Measurements from ENCODE around the gene RBMY1D. TPM values are rescaled to one million over a fixed set of nuclear protein-coding genes. Genes with fewer than 3 reads are reported as not detected.
"Not testable (repeated sequence)": the region's sequence is repeated elsewhere in the genome, so short reads cannot be mapped to it uniquely, and the experiment has no call there.

Gene RBMY1D
- not detected in 2 replicates for total RNA-seq

- DNase-seq (ENCODE audit: low read depth); H3K4me3 ChIP-seq (ENCODE audit: low read depth, low read length): not testable (repeated sequence)
Observed at GRCh38 chrY:21894426-21894825, at the start of gene RBMY1D. RBMY1D (minus strand) TSS chrY:21894526; CDS start chrY:21892513, 2,013 bp downstream.

DNA sequence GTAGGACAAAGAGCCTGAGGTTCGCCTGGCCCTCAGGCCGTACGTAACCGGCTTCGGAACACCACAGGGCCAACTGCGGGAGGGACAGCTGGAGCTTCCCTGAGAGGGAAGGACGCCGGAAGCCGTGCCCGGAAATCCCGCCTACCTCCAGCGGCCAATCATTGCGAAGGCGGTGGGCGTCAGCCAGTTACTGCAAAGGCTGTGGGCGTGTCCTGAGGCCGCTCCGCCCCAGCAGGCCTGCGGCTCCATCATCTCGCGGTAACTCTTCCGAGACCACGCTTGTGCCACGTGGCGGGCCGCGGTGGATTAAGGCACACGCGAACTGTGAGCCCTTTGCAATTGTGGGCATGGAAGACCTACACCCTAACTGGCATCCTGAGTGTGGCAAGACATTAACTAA lies 23.6 kb upstream of the RBMY1D start, which contains the start of gene RBMY1E:
Gene RBMY1E, minus strand, starts transcription at position 101 of the 400 bp plus-strand sequence. CDS start 1,978 bp downstream, outside the sequence.
- not testable (repeated sequence) for DNase-seq (ENCODE audit: low read depth); H3K4me3 ChIP-seq (ENCODE audit: low read depth, low read length)

DNA sequence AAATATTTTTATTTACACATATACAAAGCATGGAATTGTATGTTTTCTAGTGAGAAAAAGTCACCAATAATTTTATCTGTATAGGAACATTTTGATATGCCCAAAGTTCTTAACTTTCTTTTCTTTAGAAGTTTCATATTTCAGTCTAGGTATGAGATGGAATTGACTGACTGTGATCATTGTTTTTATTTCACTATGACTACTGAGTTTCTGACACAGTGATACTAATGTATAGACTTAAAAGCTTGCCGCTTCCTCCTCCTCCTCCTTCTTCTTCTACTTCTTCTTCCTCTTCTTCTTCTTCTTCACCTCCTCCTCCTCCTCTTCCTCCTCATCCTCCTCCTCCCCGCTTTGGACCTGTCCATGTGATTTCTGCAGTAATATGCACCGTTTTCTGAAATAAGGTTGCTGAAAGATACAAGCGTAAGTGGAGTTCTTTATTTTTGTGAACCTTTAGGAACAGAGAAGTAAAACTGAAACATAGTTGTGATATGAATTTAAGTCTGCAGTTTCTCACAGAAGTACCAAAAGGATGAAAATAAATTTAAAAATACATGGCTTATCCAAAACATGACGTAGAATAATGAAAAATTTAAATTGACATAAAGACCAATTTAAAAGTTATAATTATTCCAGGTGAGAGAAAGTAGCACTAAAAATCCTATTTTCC lies 24.8 kb downstream of the RBMY1D start:
- not testable (repeated sequence) for H3K4me3 ChIP-seq (ENCODE audit: low read depth, low read length); DNase-seq (ENCODE audit: low read depth)

- TF ChIP-seq, protein P1, sequence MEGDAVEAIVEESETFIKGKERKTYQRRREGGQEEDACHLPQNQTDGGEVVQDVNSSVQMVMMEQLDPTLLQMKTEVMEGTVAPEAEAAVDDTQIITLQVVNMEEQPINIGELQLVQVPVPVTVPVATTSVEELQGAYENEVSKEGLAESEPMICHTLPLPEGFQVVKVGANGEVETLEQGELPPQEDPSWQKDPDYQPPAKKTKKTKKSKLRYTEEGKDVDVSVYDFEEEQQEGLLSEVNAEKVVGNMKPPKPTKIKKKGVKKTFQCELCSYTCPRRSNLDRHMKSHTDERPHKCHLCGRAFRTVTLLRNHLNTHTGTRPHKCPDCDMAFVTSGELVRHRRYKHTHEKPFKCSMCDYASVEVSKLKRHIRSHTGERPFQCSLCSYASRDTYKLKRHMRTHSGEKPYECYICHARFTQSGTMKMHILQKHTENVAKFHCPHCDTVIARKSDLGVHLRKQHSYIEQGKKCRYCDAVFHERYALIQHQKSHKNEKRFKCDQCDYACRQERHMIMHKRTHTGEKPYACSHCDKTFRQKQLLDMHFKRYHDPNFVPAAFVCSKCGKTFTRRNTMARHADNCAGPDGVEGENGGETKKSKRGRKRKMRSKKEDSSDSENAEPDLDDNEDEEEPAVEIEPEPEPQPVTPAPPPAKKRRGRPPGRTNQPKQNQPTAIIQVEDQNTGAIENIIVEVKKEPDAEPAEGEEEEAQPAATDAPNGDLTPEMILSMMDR (conservative IDR thresholded peaks at IDR 0.05; ENCODE audit: low read depth, low read length): no peak
- H3K4me3 ChIP-seq (ENCODE audit: low read depth, low read length): no peak overlapping the region
- no peak for DNase-seq (ENCODE audit: low read depth)
Observed at GRCh38 chrY:21845481-21845880, 48.8 kb downstream of the RBMY1D start.

- TF ChIP-seq, protein P1 (conservative IDR thresholded peaks at IDR 0.05; ENCODE audit: low read depth, low read length): no peak
- no peak overlapping the region for H3K4me3 ChIP-seq (ENCODE audit: low read depth, low read length)
- DNase-seq (ENCODE audit: low read depth): no peak
Observed at GRCh38 chrY:21842090-21842489, 52.2 kb downstream of the RBMY1D start.

- no peak for DNase-seq (ENCODE audit: low read depth)
- TF ChIP-seq, protein P1 (conservative IDR thresholded peaks at IDR 0.05; ENCODE audit: low read depth, low read length): no peak
- H3K4me3 ChIP-seq (ENCODE audit: low read depth, low read length): no peak overlapping the region
Observed at GRCh38 chrY:21839489-21839888, 54.8 kb downstream of the RBMY1D start.

GRCh38 chrY:21836343-21836742 lies 58.0 kb downstream of the RBMY1D start:
- no peak for DNase-seq (ENCODE audit: low read depth)
- no peak overlapping the region for H3K4me3 ChIP-seq (ENCODE audit: low read depth, low read length)
- TF ChIP-seq, protein P1 (conservative IDR thresholded peaks at IDR 0.05; ENCODE audit: low read depth, low read length): no peak

GRCh38 chrY:21835052-21835451 lies 59.3 kb downstream of the RBMY1D start:
- no peak overlapping the region for H3K4me3 ChIP-seq (ENCODE audit: low read depth, low read length)
- DNase-seq (ENCODE audit: low read depth): no peak
- TF ChIP-seq, protein P1 (conservative IDR thresholded peaks at IDR 0.05; ENCODE audit: low read depth, low read length): no peak

Other genes starting within 250 kb of the RBMY1D start
- gene RBMY1E, start 23.5 kb upstream of the RBMY1D start, total RNA-seq: not detected in 2 replicates

Measured in epithelial cell of proximal tubule (primary cell).